Tibial artery (tissue), 4 donors: Measurements from ENCODE around the gene ORM2.

Experiments used
- DNase-seq, 2 donors: peaks; one replicate each; pipeline ENCODE4 v3.0.0-alpha.2; 2019
- H3K27ac ChIP-seq, 2 donors: fragments of 200-600 bp; sonication (generic) in 1 of 2; 1 replicate in 1 of 2; 2 replicates in 1 of 2; pipeline ENCODE4 v1.5.1; 2018 to 2019; ENCODE audit warnings: mild to moderate bottlenecking in 1 of 2
- H3K27me3 ChIP-seq, 2 donors: fragments of 200-600 bp; sonication (generic) in 1 of 2; one replicate each; pipeline versions ENCODE4 v1.5.1 to v1.6.0; 2016 to 2019
- H3K36me3 ChIP-seq, 3 donors: fragments of 200-600 bp; sonication (generic) in 2 of 3; one replicate each; pipeline ENCODE4 v1.5.1; 2016 to 2019; ENCODE audit warnings: mild to moderate bottlenecking in 2 of 3
- H3K4me1 ChIP-seq, 4 donors: fragments of 200-600 bp; sonication (generic) in 2 of 4; 1 replicate in 3 of 4; 2 replicates in 1 of 4; pipeline ENCODE4 v1.5.1; 2016 to 2019
- H3K4me3 ChIP-seq, 2 donors: fragments of 200-600 bp; sonication (generic) in 1 of 2; 1 replicate in 1 of 2; 2 replicates in 1 of 2; pipeline ENCODE4 v1.5.1; 2018 to 2019; ENCODE audit warnings: mild to moderate bottlenecking in 2 of 2
- H3K9me3 ChIP-seq, 3 donors: fragments of 200-600 bp; sonication (generic) in 1 of 3; one replicate each; pipeline ENCODE4 v1.5.1; 2016 to 2019
- CTCF ChIP-seq, 2 experiments: fragments of 200-600 bp in 1 of 2; fragments of 450-650 bp in 1 of 2; IDR thresholded peaks; one replicate each; pipeline ENCODE4 v1.5.1; 2017 to 2019; ENCODE audit warnings: antibody characterized with exemption in 2 of 2, mild to moderate bottlenecking in 1 of 2, moderate library complexity in 1 of 2
- intact Hi-C: fragments of 100-400 bp; cut with DNase I; formaldehyde crosslinking; loops from one replicate; pipeline ENCODE4 v1.15.0; 2023; ENCODE audit warnings: low total_unique reads

The ORM2 gene

GRCh38 chr9:114312513-114312875 is 17.2 kb upstream of the ORM2 start:
- no peak overlapping the region for H3K27ac ChIP-seq
- peak in 1 of 2 donors; percentile 35 for DNase-seq

GRCh38 chr9:114313186-114313585 is 16.5 kb upstream of the ORM2 start:
- Histone ChIP-seq H3K27me3 (no peaks in the 10 kb centered on the region), H3K27ac (no peak overlapping the region), H3K9me3 (no peaks in the 10 kb centered on the region), H3K4me1 (no peaks in the 10 kb centered on the region), H3K36me3 (peaks cover 0 to 16% (median 0%) of the 10 kb centered on the region in 3 donors), H3K4me3 (no peak overlapping the region)
- no peak for DNase-seq
- TF ChIP-seq CTCF (IDR thresholded peaks at IDR 0.05) = no peak
- intact Hi-C loops = no loop called here

More at GRCh38 chr9:114312513-114312875, 17.2 kb upstream of the ORM2 start:
- Histone ChIP-seq H3K4me3 (no peak overlapping the region), H3K36me3 (peaks cover 0 to 16% (median 0%) of the 10 kb centered on the region in 3 donors), H3K4me1 (no peaks in the 10 kb centered on the region), H3K27me3 (no peaks in the 10 kb centered on the region), H3K9me3 (no peaks in the 10 kb centered on the region)
- intact Hi-C loops = no loop called here
- TF ChIP-seq CTCF (IDR thresholded peaks at IDR 0.05) = no peak

- no peak overlapping the region for H3K4me3 ChIP-seq
- TF ChIP-seq CTCF (IDR thresholded peaks at IDR 0.05) = no peak
- peak in 1 of 2 donors; percentile 16 for DNase-seq
These were observed 15.3 kb upstream of the ORM2 start for GRCh38 chr9:114314256-114314867.

GRCh38 chr9:114314881-114315722 is 14.6 kb upstream of the ORM2 start:
- Histone ChIP-seq H3K9me3 (no peaks in the 10 kb centered on the region), H3K27me3 (peaks cover 0 to 6% of the 10 kb centered on the region in 2 donors), H3K27ac (no peak overlapping the region), H3K4me1 (no peaks in the 10 kb centered on the region), H3K36me3 (peaks cover 0 to 7% (median 0%) of the 10 kb centered on the region in 3 donors), H3K4me3 (no peak overlapping the region)
- DNase-seq = peak in 1 of 2 donors; percentile 65
- intact Hi-C loops = no loop called here
- no peak for TF ChIP-seq CTCF (IDR thresholded peaks at IDR 0.05)

More at GRCh38 chr9:114314256-114314867, 15.3 kb upstream of the ORM2 start:
- H3K4me1 ChIP-seq = no peaks in the 10 kb centered on the region
- H3K27ac ChIP-seq = no peak overlapping the region
- no peaks in the 10 kb centered on the region for H3K27me3 ChIP-seq
- intact Hi-C loops = no loop called here
- peaks cover 0 to 7% (median 0%) of the 10 kb centered on the region in 3 donors for H3K36me3 ChIP-seq
- H3K9me3 ChIP-seq = no peaks in the 10 kb centered on the region

- Histone ChIP-seq H3K4me1 (no peaks in the 10 kb centered on the region), H3K4me3 (no peak overlapping the region), H3K27me3 (peaks cover 0 to 8% of the 10 kb centered on the region in 2 donors), H3K9me3 (no peaks in the 10 kb centered on the region), H3K36me3 (peaks cover 0 to under 1% (median 0%) of the 10 kb centered on the region in 3 donors), H3K27ac (no peak overlapping the region)
- intact Hi-C loops = no loop called here
- no peak for TF ChIP-seq CTCF (IDR thresholded peaks at IDR 0.05)
- DNase-seq = peak in 1 of 2 donors; percentile 11
These were observed 13.8 kb upstream of the ORM2 start for GRCh38 chr9:114315723-114316363.
